ENCODE results near the gene SUPT3H.
A peak's percentile ranks its signal among the peaks of the same experiment; 100 is the strongest.
"Not testable (repeated sequence)": the region's sequence is repeated elsewhere in the genome, so short reads cannot be mapped to it uniquely, and the experiment has no call there.

SUPT3H gene

GRCh38 chr6:45054610-45055009, 323.1 kb downstream of the SUPT3H start:
- no peak for DNase-seq (ENCODE audit: low read depth)

- no peak for DNase-seq (ENCODE audit: low read depth)
Measured at GRCh38 chr6:45052325-45052724, 325.4 kb downstream of the SUPT3H start.

GRCh38 chr6:45049188-45049843, 328.4 kb downstream of the SUPT3H start:
- no peak for DNase-seq (ENCODE audit: low read depth)

GRCh38 chr6:45047573-45047972, 330.2 kb downstream of the SUPT3H start:
- no peak for DNase-seq (ENCODE audit: low read depth)

- DNase-seq (ENCODE audit: low read depth) = no peak
Measured at GRCh38 chr6:45045253-45045601, 332.5 kb downstream of the SUPT3H start.

GRCh38 chr6:45044510-45045252, 333.1 kb downstream of the SUPT3H start:
- DNase-seq (ENCODE audit: low read depth) = no peak

- no peak for DNase-seq (ENCODE audit: low read depth)
Measured at GRCh38 chr6:45044086-45044485, 333.6 kb downstream of the SUPT3H start.

GRCh38 chr6:45042673-45043072, 335.1 kb downstream of the SUPT3H start:
- DNase-seq (ENCODE audit: low read depth) = not testable (repeated sequence)

GRCh38 chr6:45038226-45038625, 339.5 kb downstream of the SUPT3H start:
- DNase-seq (ENCODE audit: low read depth) = no peak

- DNase-seq (ENCODE audit: low read depth) = no peak
Measured at GRCh38 chr6:45036103-45036502, 341.6 kb downstream of the SUPT3H start.

- no peak for DNase-seq (ENCODE audit: low read depth)
Measured at GRCh38 chr6:45032426-45032825, 345.3 kb downstream of the SUPT3H start.

- no peak for DNase-seq (ENCODE audit: low read depth)
Measured at GRCh38 chr6:45031601-45032000, 346.1 kb downstream of the SUPT3H start.

- DNase-seq (ENCODE audit: low read depth) = no peak
Measured at GRCh38 chr6:45027126-45027525, 350.6 kb downstream of the SUPT3H start.

- DNase-seq (ENCODE audit: low read depth) = peak; percentile 41
Measured at GRCh38 chr6:45026003-45026516, 351.7 kb downstream of the SUPT3H start.

GRCh38 chr6:45024610-45025009, 353.1 kb downstream of the SUPT3H start:
- no peak for DNase-seq (ENCODE audit: low read depth)

- no peak for DNase-seq (ENCODE audit: low read depth)
Measured at GRCh38 chr6:45021676-45022075, 356.1 kb downstream of the SUPT3H start.

- no peak for DNase-seq (ENCODE audit: low read depth)
Measured at GRCh38 chr6:45012687-45013086, 365.0 kb downstream of the SUPT3H start.

GRCh38 chr6:45009576-45009975, 368.2 kb downstream of the SUPT3H start:
- DNase-seq (ENCODE audit: low read depth) = no peak

- no peak for DNase-seq (ENCODE audit: low read depth)
Measured at GRCh38 chr6:45006893-45007292, 370.8 kb downstream of the SUPT3H start.

GRCh38 chr6:45003961-45004360, 373.8 kb downstream of the SUPT3H start:
- DNase-seq (ENCODE audit: low read depth) = no peak

GRCh38 chr6:45003387-45003786, 374.3 kb downstream of the SUPT3H start:
- no peak for DNase-seq (ENCODE audit: low read depth)

- DNase-seq (ENCODE audit: low read depth) = peak; percentile 68
Measured at GRCh38 chr6:45002390-45003105, 375.2 kb downstream of the SUPT3H start.

GRCh38 chr6:45001663-45002062, 376.1 kb downstream of the SUPT3H start:
- peak; percentile 5 for DNase-seq (ENCODE audit: low read depth)

Data from fibroblast of gingiva (primary cell).